Chondrocyte (in vitro differentiated cells): ENCODE results near the gene USP5. TPM values are rescaled to one million over a fixed set of nuclear protein-coding genes. Genes with fewer than 3 reads are reported as not detected.
A peak's percentile ranks its signal among the peaks of the same experiment; 100 is the strongest.

Experiments
- DNase-seq: peaks from one replicate; pipeline ENCODE4 v3.0.0; 2021; ENCODE audit warnings: mixed read lengths, low spot score
- H3K27ac Mint-ChIP-seq: one replicate; pipeline ENCODE4 v1.8.0; 2021; ENCODE audit warnings: mild to moderate bottlenecking, moderate library complexity, mixed read lengths; ENCODE audit not compliant: unreplicated experiment
- H3K27me3 Mint-ChIP-seq: 2 replicates; pipeline ENCODE4 v1.8.0; 2021; ENCODE audit warnings: low read depth, mixed read lengths
- H3K36me3 Mint-ChIP-seq: 2 replicates; pipeline ENCODE4 v1.8.0; 2021; ENCODE audit warnings: low read depth, mixed read lengths
- H3K4me1 Mint-ChIP-seq: 2 replicates; pipeline ENCODE4 v1.8.0; 2021; ENCODE audit warnings: low read depth, mild to moderate bottlenecking, mixed read lengths
- H3K4me3 Mint-ChIP-seq: one replicate; pipeline ENCODE4 v1.8.0; 2021; ENCODE audit warnings: mild to moderate bottlenecking, moderate library complexity, mixed read lengths; ENCODE audit not compliant: unreplicated experiment
- H3K9me3 Mint-ChIP-seq: 2 replicates; pipeline ENCODE4 v1.8.0; 2021; ENCODE audit warnings: low read depth, mixed read lengths
- long read RNA-seq: library from polyadenylated mRNA; stranded (forward); transcript quantifications from one replicate; pipeline ENCODE4 v2.0.0, GENCODE V29; 2021
- total RNA-seq: library from RNA; stranded (reverse); gene quantifications from 3 replicates; pipeline ENCODE4 v1.2.1, GENCODE V29; 2021
- TF ChIP-seq, protein P1 (sequence below): fragments of 200-600 bp; sonication (generic); IDR thresholded peaks from 2 replicates; pipeline ENCODE4 v1.5.0; 2021; ENCODE audit warnings: antibody characterized with exemption, mild to moderate bottlenecking, moderate library complexity

USP5 gene, protein sequence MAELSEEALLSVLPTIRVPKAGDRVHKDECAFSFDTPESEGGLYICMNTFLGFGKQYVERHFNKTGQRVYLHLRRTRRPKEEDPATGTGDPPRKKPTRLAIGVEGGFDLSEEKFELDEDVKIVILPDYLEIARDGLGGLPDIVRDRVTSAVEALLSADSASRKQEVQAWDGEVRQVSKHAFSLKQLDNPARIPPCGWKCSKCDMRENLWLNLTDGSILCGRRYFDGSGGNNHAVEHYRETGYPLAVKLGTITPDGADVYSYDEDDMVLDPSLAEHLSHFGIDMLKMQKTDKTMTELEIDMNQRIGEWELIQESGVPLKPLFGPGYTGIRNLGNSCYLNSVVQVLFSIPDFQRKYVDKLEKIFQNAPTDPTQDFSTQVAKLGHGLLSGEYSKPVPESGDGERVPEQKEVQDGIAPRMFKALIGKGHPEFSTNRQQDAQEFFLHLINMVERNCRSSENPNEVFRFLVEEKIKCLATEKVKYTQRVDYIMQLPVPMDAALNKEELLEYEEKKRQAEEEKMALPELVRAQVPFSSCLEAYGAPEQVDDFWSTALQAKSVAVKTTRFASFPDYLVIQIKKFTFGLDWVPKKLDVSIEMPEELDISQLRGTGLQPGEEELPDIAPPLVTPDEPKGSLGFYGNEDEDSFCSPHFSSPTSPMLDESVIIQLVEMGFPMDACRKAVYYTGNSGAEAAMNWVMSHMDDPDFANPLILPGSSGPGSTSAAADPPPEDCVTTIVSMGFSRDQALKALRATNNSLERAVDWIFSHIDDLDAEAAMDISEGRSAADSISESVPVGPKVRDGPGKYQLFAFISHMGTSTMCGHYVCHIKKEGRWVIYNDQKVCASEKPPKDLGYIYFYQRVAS
- 103 to 147 TPM (median 106 TPM) in 3 replicates for total RNA-seq
- long read RNA-seq, transcript USP5-201 (20 exons, 3,181 nt), result minor isoform, 17 of 318 reads
- long read RNA-seq, transcript USP5-202 (20 exons, 3,083 nt), result major isoform, 259 of 318 reads
- long read RNA-seq, partial matches to known transcripts, result 17 of 318 reads
- long read RNA-seq, other reads (novel, unspliced or antisense), result 23 of 318 reads

DNA sequence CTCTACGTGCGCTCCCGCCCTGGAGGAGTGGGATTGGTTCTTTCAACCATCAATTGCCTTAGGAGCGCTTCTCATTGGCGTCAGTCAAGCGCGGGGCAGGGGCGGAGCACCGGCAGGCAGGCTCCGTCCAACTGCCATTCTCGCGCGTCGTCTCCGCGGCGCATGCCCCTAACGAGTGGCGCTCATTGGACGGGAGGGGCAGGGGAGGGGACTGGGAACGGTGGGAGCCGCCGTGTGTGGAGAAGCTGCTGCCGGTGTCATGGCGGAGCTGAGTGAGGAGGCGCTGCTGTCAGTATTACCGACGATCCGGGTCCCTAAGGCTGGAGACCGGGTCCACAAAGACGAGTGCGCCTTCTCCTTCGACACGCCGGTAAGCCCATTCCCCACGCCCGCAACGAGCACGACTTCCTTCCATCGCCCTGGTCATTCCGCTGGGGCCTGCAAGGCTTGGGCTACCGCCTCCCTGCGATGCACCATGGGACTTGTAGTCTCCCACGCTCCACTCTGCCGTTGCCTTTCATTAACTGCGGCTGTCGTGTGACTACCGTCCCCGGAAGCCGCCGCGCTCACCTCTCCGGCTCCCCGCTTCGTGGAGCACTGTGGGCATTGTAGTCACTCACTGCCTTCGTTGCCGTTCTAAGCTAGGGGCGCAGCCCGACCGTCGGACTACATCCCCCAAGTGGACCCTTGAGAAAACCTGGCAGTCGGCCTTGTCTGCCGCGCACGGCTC, at the start of gene USP5:
USP5 (plus strand) TSS at position 230 of the 730 bp plus-strand sequence; CDS start at position 260, 30 bp downstream.
- Mint-ChIP-seq H3K27me3 (no peaks in the 10 kb centered on the region), H3K4me1 (peaks cover 37% of the 10 kb centered on the region), H3K36me3 (peaks cover 16% of the 10 kb centered on the region), H3K9me3 (no peaks in the 10 kb centered on the region), H3K4me3 (peak within 1 kb of the TSS; percentile 94), H3K27ac (peak within 1 kb of the TSS; percentile 99)
- TF ChIP-seq, protein P1, sequence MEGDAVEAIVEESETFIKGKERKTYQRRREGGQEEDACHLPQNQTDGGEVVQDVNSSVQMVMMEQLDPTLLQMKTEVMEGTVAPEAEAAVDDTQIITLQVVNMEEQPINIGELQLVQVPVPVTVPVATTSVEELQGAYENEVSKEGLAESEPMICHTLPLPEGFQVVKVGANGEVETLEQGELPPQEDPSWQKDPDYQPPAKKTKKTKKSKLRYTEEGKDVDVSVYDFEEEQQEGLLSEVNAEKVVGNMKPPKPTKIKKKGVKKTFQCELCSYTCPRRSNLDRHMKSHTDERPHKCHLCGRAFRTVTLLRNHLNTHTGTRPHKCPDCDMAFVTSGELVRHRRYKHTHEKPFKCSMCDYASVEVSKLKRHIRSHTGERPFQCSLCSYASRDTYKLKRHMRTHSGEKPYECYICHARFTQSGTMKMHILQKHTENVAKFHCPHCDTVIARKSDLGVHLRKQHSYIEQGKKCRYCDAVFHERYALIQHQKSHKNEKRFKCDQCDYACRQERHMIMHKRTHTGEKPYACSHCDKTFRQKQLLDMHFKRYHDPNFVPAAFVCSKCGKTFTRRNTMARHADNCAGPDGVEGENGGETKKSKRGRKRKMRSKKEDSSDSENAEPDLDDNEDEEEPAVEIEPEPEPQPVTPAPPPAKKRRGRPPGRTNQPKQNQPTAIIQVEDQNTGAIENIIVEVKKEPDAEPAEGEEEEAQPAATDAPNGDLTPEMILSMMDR, result no peak
- DNase-seq, result peak; percentile 100

DNA sequence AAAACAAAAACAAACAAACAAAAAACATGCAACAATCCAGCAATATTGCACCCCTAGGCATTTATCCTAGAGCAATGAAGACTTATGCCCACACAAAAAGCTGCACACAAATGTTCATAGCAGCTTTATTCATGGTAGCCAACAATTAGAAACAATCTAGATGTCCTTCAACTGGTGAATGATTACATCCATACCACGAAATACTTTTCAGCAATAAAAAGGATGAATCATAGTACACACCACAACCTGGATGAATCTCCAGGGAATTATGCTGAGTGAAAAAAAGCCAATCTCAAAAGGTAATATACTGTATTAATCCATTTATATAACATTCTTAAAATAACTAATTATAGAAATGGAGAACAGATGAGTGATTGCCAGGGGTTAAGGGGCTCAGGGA, 44.8 kb upstream of the USP5 start:
- no peak overlapping the region for H3K4me3 Mint-ChIP-seq
- no peak overlapping the region for H3K27ac Mint-ChIP-seq
- no peaks in the 10 kb centered on the region for H3K4me1 Mint-ChIP-seq
- no peaks in the 10 kb centered on the region for H3K36me3 Mint-ChIP-seq
- H3K9me3 Mint-ChIP-seq, result peaks cover 2% of the 10 kb centered on the region
- no peaks in the 10 kb centered on the region for H3K27me3 Mint-ChIP-seq
- TF ChIP-seq, protein P1, result no peak
- no peak for DNase-seq

DNA sequence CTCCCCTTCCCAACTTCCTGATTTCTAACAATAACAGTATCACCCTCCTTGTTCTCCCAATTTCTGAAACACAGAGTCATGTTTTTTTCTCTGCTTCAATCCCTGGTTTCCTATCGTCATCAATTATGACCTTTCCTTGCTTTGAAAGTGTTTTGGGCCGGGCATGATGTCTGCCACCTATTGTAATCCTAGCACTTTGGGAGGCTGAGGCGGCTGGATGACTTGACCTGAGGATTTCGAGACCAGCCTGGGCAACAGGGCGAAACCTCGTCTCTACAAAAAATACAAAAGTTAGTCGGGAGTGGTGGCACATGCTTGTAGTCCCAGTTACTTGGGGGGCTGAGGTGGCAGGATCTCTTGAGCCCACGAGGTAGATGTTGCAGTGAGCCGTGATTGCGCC, 42.9 kb upstream of the USP5 start:
- TF ChIP-seq, protein P1, result no peak
- Mint-ChIP-seq H3K4me1 (no peaks in the 10 kb centered on the region), H3K27ac (no peak overlapping the region), H3K9me3 (peaks cover 2% of the 10 kb centered on the region), H3K4me3 (no peak overlapping the region), H3K27me3 (no peaks in the 10 kb centered on the region), H3K36me3 (no peaks in the 10 kb centered on the region)
- no peak for DNase-seq

DNA sequence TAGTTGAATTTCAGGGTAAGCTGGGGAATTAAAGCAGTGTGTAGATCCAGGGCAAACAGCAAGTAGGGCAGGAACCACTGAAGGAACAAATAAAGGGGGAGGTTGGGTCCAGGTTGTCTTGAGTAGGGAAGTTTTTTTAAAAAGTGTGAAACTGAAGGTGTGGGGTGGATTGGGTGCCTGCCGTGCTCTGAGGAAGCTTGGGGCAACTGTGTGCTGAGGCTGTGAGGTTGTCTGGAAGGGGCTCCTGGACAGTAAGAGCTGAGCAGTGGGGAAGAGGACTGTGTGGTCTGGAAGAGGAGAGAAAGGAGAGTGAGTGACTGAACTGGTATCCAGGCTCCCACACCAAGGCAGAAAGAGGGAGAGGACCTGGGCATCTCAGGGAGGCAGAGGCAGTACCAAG, 41.2 kb upstream of the USP5 start:
- H3K4me3 Mint-ChIP-seq, result no peak overlapping the region
- H3K9me3 Mint-ChIP-seq, result no peaks in the 10 kb centered on the region
- H3K36me3 Mint-ChIP-seq, result no peaks in the 10 kb centered on the region
- no peaks in the 10 kb centered on the region for H3K27me3 Mint-ChIP-seq
- no peak for DNase-seq
- no peaks in the 10 kb centered on the region for H3K4me1 Mint-ChIP-seq
- H3K27ac Mint-ChIP-seq, result no peak overlapping the region
- TF ChIP-seq, protein P1, result no peak
